Tibial nerve (tissue), 4 donors: ENCODE measurements around the gene CLCN7. TPM values are rescaled to one million over a fixed set of nuclear protein-coding genes. Genes with fewer than 3 reads are reported as not detected.

Experiments
- DNase-seq, 2 donors: peaks; one replicate each; pipeline ENCODE4 v3.0.0-alpha.2; 2019; ENCODE audit warnings: low spot score in 2 of 2
- H3K27ac ChIP-seq, 4 donors: fragments of 200-600 bp; sonication (generic) in 3 of 4; one replicate each; pipeline ENCODE4 v1.5.1; 2017 to 2019; ENCODE audit warnings: mild to moderate bottlenecking in 1 of 4
- H3K27me3 ChIP-seq, 2 donors: fragments of 200-600 bp; sonication (generic) in 1 of 2; one replicate each; pipeline versions ENCODE4 v1.5.1 to v1.6.0; 2017 to 2019
- H3K36me3 ChIP-seq, 3 donors: fragments of 200-600 bp; sonication (generic); one replicate each; pipeline ENCODE4 v1.5.1; 2018 to 2019
- H3K4me1 ChIP-seq, 4 donors: fragments of 200-600 bp; sonication (generic) in 3 of 4; one replicate each; pipeline ENCODE4 v1.5.1; 2017 to 2019
- H3K4me3 ChIP-seq, 4 donors: fragments of 200-600 bp; sonication (generic) in 3 of 4; one replicate each; pipeline ENCODE4 v1.5.1; 2017 to 2019; ENCODE audit warnings: mild to moderate bottlenecking in 1 of 4, moderate library complexity in 1 of 4
- H3K9me3 ChIP-seq, 4 donors: fragments of 200-600 bp; sonication (generic) in 3 of 4; one replicate each; pipeline ENCODE4 v1.5.1; 2017 to 2019
- EP300 ChIP-seq, 2 donors: sonication (generic); formaldehyde crosslinking; IDR thresholded peaks; one replicate each; pipeline ENCODE4 v1.6.1; 2017; ENCODE audit warnings: antibody characterized with exemption in 2 of 2, mild to moderate bottlenecking in 1 of 2
- POLR2A ChIP-seq, 2 donors: fragments of 450-650 bp; IDR thresholded peaks; one replicate each; pipeline ENCODE4 v1.6.1; 2017; ENCODE audit warnings: antibody characterized with exemption in 2 of 2, mild to moderate bottlenecking in 2 of 2, moderate library complexity in 2 of 2
- WGBS, 2 donors: methylation state at CpG; one replicate each; pipeline ENCODE4 v1.1.5; 2018; 5-methylcytosine and 5-hydroxymethylcytosine counted together
- total RNA-seq, 4 donors: library from RNA; depleted of rRNA; stranded (reverse); fragments of >200 nt; gene quantifications; one replicate each; pipeline ENCODE4 v1.1.0, GENCODE V29; 2016
- TF ChIP-seq, protein P1 (sequence below), 5 experiments: fragments of 200-600 bp in 3 of 5; fragments of 450-650 bp in 2 of 5; sonication (generic) in 3 of 5; IDR thresholded peaks; one replicate each; pipeline ENCODE4 v1.5.1; 2016 to 2019; ENCODE audit warnings: antibody characterized with exemption in 5 of 5, mild to moderate bottlenecking in 3 of 5, moderate library complexity in 2 of 5

The CLCN7 gene
- total RNA-seq, 4 donors from 2014 or later, result 38.7 to 136 (median 73.1) TPM

DNA sequence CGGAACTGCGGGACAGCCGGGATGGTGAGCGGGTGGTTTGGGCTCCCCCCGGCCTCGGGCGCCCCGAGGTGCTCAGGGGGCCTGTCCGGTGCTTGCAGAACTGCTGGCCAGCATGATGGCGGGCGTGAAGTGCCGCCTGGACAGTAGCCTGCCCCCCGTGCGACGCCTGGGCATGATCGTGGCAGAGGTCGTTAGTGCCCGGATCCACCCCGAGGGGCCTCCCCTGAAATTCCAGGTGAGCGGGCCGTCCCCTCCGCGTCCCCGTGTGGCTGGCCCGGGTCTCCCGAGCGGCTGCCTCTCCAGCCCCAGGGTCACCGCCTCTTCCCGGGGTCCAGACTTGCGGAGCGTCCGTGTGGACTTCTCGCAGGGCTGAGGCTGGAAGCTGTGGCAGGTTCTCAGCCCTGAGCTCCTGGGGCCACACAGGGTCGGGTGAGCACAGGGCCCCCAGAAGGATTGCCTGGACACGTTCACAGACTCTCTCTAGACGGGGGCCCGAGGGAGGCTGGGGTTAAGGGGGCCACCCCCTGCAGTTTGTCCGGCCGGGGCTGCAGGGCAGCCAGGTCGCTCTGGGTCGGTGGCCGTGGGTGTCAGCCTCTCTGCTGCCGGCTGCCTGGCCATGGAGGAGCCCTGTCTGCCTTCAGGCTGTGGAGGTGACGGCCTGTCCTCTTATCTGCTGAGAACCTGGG lies 25.8 kb upstream of the CLCN7 start:
- 87 to 98% methylated on average over 8 to 36 of the region's 44 CpGs for WGBS, 2 donors
- H3K27ac ChIP-seq, result no peak overlapping the region
- no peak for DNase-seq
- H3K4me1 ChIP-seq, result no peaks in the 10 kb centered on the region
- H3K9me3 ChIP-seq, result no peaks in the 10 kb centered on the region
- no peaks in the 10 kb centered on the region for H3K27me3 ChIP-seq
- no peak overlapping the region for H3K4me3 ChIP-seq
- peaks cover 0 to 97% (median 25%) of the 10 kb centered on the region in 3 donors for H3K36me3 ChIP-seq
- TF ChIP-seq, protein P1, sequence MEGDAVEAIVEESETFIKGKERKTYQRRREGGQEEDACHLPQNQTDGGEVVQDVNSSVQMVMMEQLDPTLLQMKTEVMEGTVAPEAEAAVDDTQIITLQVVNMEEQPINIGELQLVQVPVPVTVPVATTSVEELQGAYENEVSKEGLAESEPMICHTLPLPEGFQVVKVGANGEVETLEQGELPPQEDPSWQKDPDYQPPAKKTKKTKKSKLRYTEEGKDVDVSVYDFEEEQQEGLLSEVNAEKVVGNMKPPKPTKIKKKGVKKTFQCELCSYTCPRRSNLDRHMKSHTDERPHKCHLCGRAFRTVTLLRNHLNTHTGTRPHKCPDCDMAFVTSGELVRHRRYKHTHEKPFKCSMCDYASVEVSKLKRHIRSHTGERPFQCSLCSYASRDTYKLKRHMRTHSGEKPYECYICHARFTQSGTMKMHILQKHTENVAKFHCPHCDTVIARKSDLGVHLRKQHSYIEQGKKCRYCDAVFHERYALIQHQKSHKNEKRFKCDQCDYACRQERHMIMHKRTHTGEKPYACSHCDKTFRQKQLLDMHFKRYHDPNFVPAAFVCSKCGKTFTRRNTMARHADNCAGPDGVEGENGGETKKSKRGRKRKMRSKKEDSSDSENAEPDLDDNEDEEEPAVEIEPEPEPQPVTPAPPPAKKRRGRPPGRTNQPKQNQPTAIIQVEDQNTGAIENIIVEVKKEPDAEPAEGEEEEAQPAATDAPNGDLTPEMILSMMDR (IDR thresholded peaks at IDR 0.05), result no peak
- no peak for TF ChIP-seq POLR2A (IDR thresholded peaks at IDR 0.05)

DNA sequence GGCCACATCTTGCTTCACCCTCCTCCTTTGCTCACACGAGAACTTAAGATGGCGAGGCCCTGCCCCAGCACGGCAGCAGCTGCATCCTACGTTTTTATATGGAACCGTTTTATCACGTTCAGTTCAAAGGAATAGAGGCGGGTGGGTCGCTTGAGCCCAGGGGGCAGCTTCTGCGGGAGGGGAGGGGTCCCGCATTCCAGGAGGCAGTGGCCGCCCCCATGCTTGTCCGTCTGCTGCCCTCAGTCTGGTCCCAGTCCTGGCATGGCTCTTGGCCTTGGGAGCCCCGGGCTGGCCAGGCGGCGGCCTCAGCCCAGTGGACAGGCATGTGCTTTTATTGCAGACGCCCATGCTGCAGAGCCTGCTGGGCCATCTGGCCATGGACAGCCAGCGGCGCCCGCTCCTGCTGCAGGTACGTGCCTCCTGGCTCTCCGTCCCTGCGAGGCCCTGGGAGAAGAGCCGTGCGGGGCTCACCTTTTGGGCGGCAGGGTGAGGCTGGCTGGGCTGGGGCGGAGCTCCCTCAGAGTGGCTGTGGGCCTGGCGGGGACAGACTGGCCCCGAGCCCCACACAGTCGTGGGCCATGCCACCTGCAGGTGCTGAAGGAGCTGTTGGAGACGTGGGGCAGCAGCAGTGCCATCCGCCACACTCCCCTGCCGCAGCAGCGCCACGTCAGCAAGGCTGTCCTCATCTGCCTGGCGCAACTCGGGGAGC lies 25.1 kb upstream of the CLCN7 start:
- DNase-seq, result no peak
- H3K36me3 ChIP-seq, result peaks cover 0 to 97% (median 25%) of the 10 kb centered on the region in 3 donors
- 88 to 90% methylated on average over 20 to 21 of the region's 36 CpGs for WGBS, 2 donors
- no peak overlapping the region for H3K27ac ChIP-seq
- H3K4me3 ChIP-seq, result no peak overlapping the region
- peaks cover 0 to 3% (median 0%) of the 10 kb centered on the region in 4 donors for H3K4me1 ChIP-seq
- no peaks in the 10 kb centered on the region for H3K9me3 ChIP-seq
- no peaks in the 10 kb centered on the region for H3K27me3 ChIP-seq
- TF ChIP-seq, protein P1 (IDR thresholded peaks at IDR 0.05), result no peak
- TF ChIP-seq EP300 (IDR thresholded peaks at IDR 0.05), result no peak
- TF ChIP-seq POLR2A (IDR thresholded peaks at IDR 0.05), result no peak

- no peak for DNase-seq
- H3K4me1 ChIP-seq, result peaks cover 0 to 11% (median 0%) of the 10 kb centered on the region in 4 donors
- no peaks in the 10 kb centered on the region for H3K27me3 ChIP-seq
- H3K36me3 ChIP-seq, result peaks cover 0 to 98% (median 25%) of the 10 kb centered on the region in 3 donors
- no peak for TF ChIP-seq EP300 (IDR thresholded peaks at IDR 0.05)
- TF ChIP-seq, protein P1 (IDR thresholded peaks at IDR 0.05), result no peak
- no peak for TF ChIP-seq POLR2A (IDR thresholded peaks at IDR 0.05)
- H3K27ac ChIP-seq, result no peak overlapping the region
- H3K9me3 ChIP-seq, result no peaks in the 10 kb centered on the region
- H3K4me3 ChIP-seq, result no peak overlapping the region
- WGBS, 2 donors, result 87 to 91% methylated on average over 31 of the region's 35 CpGs
These were observed 24.3 kb upstream of the CLCN7 start for GRCh38 chr16:1498899-1499676.

- DNase-seq, result no peak
- WGBS, 2 donors, result 84 to 86% methylated on average over 12 to 19 of the region's 21 CpGs
- TF ChIP-seq, protein P1 (IDR thresholded peaks at IDR 0.05), result no peak
- TF ChIP-seq EP300 (IDR thresholded peaks at IDR 0.05) (no peak), POLR2A (IDR thresholded peaks at IDR 0.05) (no peak)
- Histone ChIP-seq H3K4me1 (peaks cover 0 to 24% (median 0%) of the 10 kb centered on the region in 4 donors), H3K4me3 (no peak overlapping the region), H3K27me3 (no peaks in the 10 kb centered on the region), H3K9me3 (no peaks in the 10 kb centered on the region), H3K27ac (no peak overlapping the region), H3K36me3 (peaks cover 0 to 78% (median 16%) of the 10 kb centered on the region in 3 donors)
These were observed 22.3 kb upstream of the CLCN7 start for GRCh38 chr16:1497014-1497598.
